Mucosa of rectum (tissue), 2 donors: ENCODE data around the gene IFNA1.
A peak's percentile ranks its signal among the peaks of the same experiment; 100 is the strongest.

ENCODE experiments used
- H3K27ac ChIP-seq, 2 donors: one replicate each; pipeline ENCODE4 v1.7.0; 2013; ENCODE audit warnings: inconsistent platforms in 2 of 2, low read depth in 2 of 2, low read length in 2 of 2
- H3K27me3 ChIP-seq, 2 donors: one replicate each; pipeline ENCODE4 v1.7.0; 2013; ENCODE audit warnings: low read length in 2 of 2; ENCODE audit not compliant: control insufficient read depth in 2 of 2, insufficient read depth in 2 of 2
- H3K36me3 ChIP-seq, 2 donors: one replicate each; pipeline ENCODE4 v1.7.0; 2013; ENCODE audit warnings: low read length in 2 of 2; ENCODE audit not compliant: control insufficient read depth in 2 of 2, insufficient read depth in 2 of 2
- H3K4me1 ChIP-seq, 2 donors: one replicate each; pipeline ENCODE4 v1.7.0; 2013; ENCODE audit warnings: low read length in 2 of 2, mild to moderate bottlenecking in 1 of 2; ENCODE audit not compliant: control insufficient read depth in 2 of 2, insufficient read depth in 2 of 2
- H3K4me3 ChIP-seq, 2 donors: one replicate each; pipeline ENCODE4 v1.7.0; 2013; ENCODE audit warnings: low read length in 2 of 2
- H3K9ac ChIP-seq, 2 donors: one replicate each; pipeline ENCODE4 v1.7.0; 2013; ENCODE audit warnings: low read length in 2 of 2, low read depth in 1 of 2, mild to moderate bottlenecking in 1 of 2
- H3K9me3 ChIP-seq, 2 donors: one replicate each; pipeline ENCODE4 v1.7.0; 2013; ENCODE audit warnings: low read length in 2 of 2; ENCODE audit not compliant: control insufficient read depth in 2 of 2
- donor health status: healthy.
- donor health status: Normal muscosa, but diverticular disease.

IFNA1 gene

GRCh38 chr9:21440139-21440538, at the start of gene IFNA1:
IFNA1 (plus strand) TSS chr9:21440439; CDS start chr9:21440508, 69 bp downstream.
- Histone ChIP-seq H3K36me3 (no peaks in the 10 kb centered on the region), H3K27me3 (peaks cover 0 to 3% of the 10 kb centered on the region in 2 donors), H3K27ac (no peak within 1 kb of the TSS), H3K9ac (no peak within 1 kb of the TSS), H3K4me1 (no peaks in the 10 kb centered on the region), H3K4me3 (no peak within 1 kb of the TSS), H3K9me3 (no peaks in the 10 kb centered on the region)

- Histone ChIP-seq H3K27ac (no peak overlapping the region), H3K27me3 (peaks cover 24 to 42% of the 10 kb centered on the region in 2 donors), H3K4me3 (no peak overlapping the region), H3K9me3 (no peaks in the 10 kb centered on the region), H3K36me3 (no peaks in the 10 kb centered on the region), H3K9ac (no peak overlapping the region), H3K4me1 (peaks cover 0 to 6% of the 10 kb centered on the region in 2 donors)
Measured at GRCh38 chr9:21392270-21392669, 48.0 kb upstream of the IFNA1 start.

- Histone ChIP-seq H3K9ac (peak overlapping the region; percentile 5 to 21), H3K4me1 (peaks cover 0 to 6% of the 10 kb centered on the region in 2 donors), H3K36me3 (no peaks in the 10 kb centered on the region), H3K4me3 (peak overlapping the region; percentile 55 to 65), H3K9me3 (no peaks in the 10 kb centered on the region), H3K27ac (no peak overlapping the region), H3K27me3 (peaks cover 24 to 42% of the 10 kb centered on the region in 2 donors)
Measured at GRCh38 chr9:21395778-21396717, 44.2 kb upstream of the IFNA1 start.

GRCh38 chr9:21398955-21399489, 41.2 kb upstream of the IFNA1 start:
- Histone ChIP-seq H3K4me1 (peaks cover 6 to 12% of the 10 kb centered on the region in 2 donors), H3K27ac (no peak overlapping the region), H3K9ac (no peak overlapping the region), H3K4me3 (no peak overlapping the region), H3K9me3 (no peaks in the 10 kb centered on the region), H3K36me3 (no peaks in the 10 kb centered on the region), H3K27me3 (peaks cover 19 to 35% of the 10 kb centered on the region in 2 donors)

- Histone ChIP-seq H3K27ac (no peak overlapping the region), H3K9me3 (no peaks in the 10 kb centered on the region), H3K36me3 (no peaks in the 10 kb centered on the region), H3K27me3 (peaks cover 17 to 31% of the 10 kb centered on the region in 2 donors), H3K9ac (no peak overlapping the region), H3K4me3 (no peak overlapping the region), H3K4me1 (peaks cover 6 to 12% of the 10 kb centered on the region in 2 donors)
Measured at GRCh38 chr9:21399956-21400355, 40.3 kb upstream of the IFNA1 start.

GRCh38 chr9:21402386-21403251, 37.6 kb upstream of the IFNA1 start:
- H3K4me1 ChIP-seq = peaks cover 6% of the 10 kb centered on the region in 2 donors
- H3K4me3 ChIP-seq = peak overlapping the region; percentile 14 to 51
- H3K9me3 ChIP-seq = no peaks in the 10 kb centered on the region
- no peak overlapping the region for H3K9ac ChIP-seq
- no peaks in the 10 kb centered on the region for H3K36me3 ChIP-seq
- peaks cover 8 to 16% of the 10 kb centered on the region in 2 donors for H3K27me3 ChIP-seq
- H3K27ac ChIP-seq = no peak overlapping the region

- Histone ChIP-seq H3K27me3 (peaks cover 4 to 13% of the 10 kb centered on the region in 2 donors), H3K4me1 (peaks cover 6% of the 10 kb centered on the region in 2 donors), H3K9ac (no peak overlapping the region), H3K9me3 (no peaks in the 10 kb centered on the region), H3K4me3 (no peak overlapping the region), H3K36me3 (no peaks in the 10 kb centered on the region), H3K27ac (no peak overlapping the region)
Measured at GRCh38 chr9:21404146-21404545, 36.1 kb upstream of the IFNA1 start.

GRCh38 chr9:21408817-21409216, 31.4 kb upstream of the IFNA1 start, which contains the start of gene IFNA8:
IFNA8 (plus strand) TSS chr9:21409117; CDS start chr9:21409177, 60 bp downstream.
- no peak within 1 kb of the TSS for H3K27ac ChIP-seq
- no peaks in the 10 kb centered on the region for H3K36me3 ChIP-seq
- no peaks in the 10 kb centered on the region for H3K27me3 ChIP-seq
- no peaks in the 10 kb centered on the region for H3K4me1 ChIP-seq
- no peak within 1 kb of the TSS for H3K4me3 ChIP-seq
- H3K9me3 ChIP-seq = no peaks in the 10 kb centered on the region
- no peak within 1 kb of the TSS for H3K9ac ChIP-seq

- no peaks in the 10 kb centered on the region for H3K27me3 ChIP-seq
- H3K27ac ChIP-seq = no peak overlapping the region
- no peak overlapping the region for H3K4me3 ChIP-seq
- H3K4me1 ChIP-seq = peaks cover 4 to 10% of the 10 kb centered on the region in 2 donors
- H3K36me3 ChIP-seq = no peaks in the 10 kb centered on the region
- no peak overlapping the region for H3K9ac ChIP-seq
- no peaks in the 10 kb centered on the region for H3K9me3 ChIP-seq
Measured at GRCh38 chr9:21412107-21412506, 28.1 kb upstream of the IFNA1 start.
